Gastroesophageal sphincter (tissue), 4 donors: ENCODE results near the gene TFE3. TPM values are rescaled to one million over a fixed set of nuclear protein-coding genes. Genes with fewer than 3 reads are reported as not detected.

Source experiments
- ATAC-seq: fragments of 150-250 bp; one replicate; pipeline ENCODE4 v1.9.1; 2016; ENCODE audit warnings: mild to moderate bottlenecking, moderate library complexity
- H3K27ac ChIP-seq, 4 donors: fragments of 200-600 bp; sonication (generic) in 3 of 4; 1 replicate in 3 of 4; 2 replicates in 1 of 4; pipeline ENCODE4 v1.5.1; 2016 to 2019
- H3K27me3 ChIP-seq: fragments of 200-600 bp; sonication (generic); one replicate; pipeline ENCODE4 v1.5.1; 2019
- H3K36me3 ChIP-seq, 2 donors: fragments of 200-600 bp; sonication (generic); one replicate each; pipeline ENCODE4 v1.5.1; 2019; ENCODE audit warnings: control low read depth in 1 of 2
- H3K4me1 ChIP-seq, 3 donors: fragments of 200-600 bp; sonication (generic); 1 replicate in 2 of 3; 2 replicates in 1 of 3; pipeline ENCODE4 v1.5.1; 2016 to 2019; ENCODE audit warnings: control low read depth in 2 of 3
- H3K4me3 ChIP-seq, 2 donors: fragments of 200-600 bp; sonication (generic); one replicate each; pipeline ENCODE4 v1.5.1; 2019; ENCODE audit warnings: mild to moderate bottlenecking in 1 of 2, moderate library complexity in 1 of 2
- H3K9me3 ChIP-seq, 3 donors: fragments of 200-600 bp; sonication (generic); one replicate each; pipeline ENCODE4 v1.5.1; 2017 to 2019; ENCODE audit warnings: control low read depth in 2 of 3
- CTCF ChIP-seq, 4 experiments: fragments of 200-600 bp in 2 of 4; fragments of 450-650 bp in 2 of 4; sonication (generic) in 1 of 4; IDR thresholded peaks; one replicate each; pipeline ENCODE4 v1.5.1; 2017 to 2019; ENCODE audit warnings: antibody characterized with exemption in 4 of 4, mild to moderate bottlenecking in 2 of 4, moderate library complexity in 2 of 4
- EP300 ChIP-seq: sonication (generic); formaldehyde crosslinking; IDR thresholded peaks from one replicate; pipeline ENCODE4 v1.6.1; 2017; ENCODE audit warnings: antibody characterized with exemption, mild to moderate bottlenecking
- POLR2A ChIP-seq, 2 donors: fragments of 450-650 bp; IDR thresholded peaks; one replicate each; pipeline ENCODE4 v1.6.1; 2017; ENCODE audit warnings: antibody characterized with exemption in 2 of 2, mild to moderate bottlenecking in 2 of 2, moderate library complexity in 1 of 2
- POLR2AphosphoS5 ChIP-seq: sonication (generic); formaldehyde crosslinking; IDR thresholded peaks from one replicate; pipeline ENCODE4 v1.6.1; 2017; ENCODE audit warnings: antibody characterized with exemption
- WGBS, 2 donors: methylation state at CpG; one replicate each; pipeline ENCODE4 v1.1.5; 2018; ENCODE audit warnings: low coverage in 1 of 2; 5-methylcytosine and 5-hydroxymethylcytosine counted together
- total RNA-seq, 4 donors: library from RNA; depleted of rRNA; stranded (reverse); fragments of >200 nt; gene quantifications; one replicate each; pipeline ENCODE4 v1.1.0, GENCODE V29; 2016

Gene TFE3
- total RNA-seq, 4 donors from 2014 or later, result 85.8 to 165 (median 107) TPM

GRCh38 chrX:49002091-49002935 is 40.8 kb downstream of the TFE3 start, which contains the start of gene GRIPAP1:
GRIPAP1 (minus strand) TSS chrX:49002264; CDS start chrX:49002229, 35 bp downstream.
- TF ChIP-seq POLR2AphosphoS5 (peak; percentile 23), EP300 (no peak), POLR2A (IDR thresholded peaks at IDR 0.05) (peak; percentile 37 to 46)
- H3K27me3 ChIP-seq, result no peaks in the 10 kb centered on the region
- H3K36me3 ChIP-seq, result peaks cover 0 to 17% of the 10 kb centered on the region in 2 donors
- ATAC-seq, result peak; percentile 92
- H3K9me3 ChIP-seq, result no peaks in the 10 kb centered on the region
- peak within 1 kb of the TSS; percentile 67 to 98 for H3K4me3 ChIP-seq
- peaks cover 0 to 11% (median 0%) of the 10 kb centered on the region in 3 donors for H3K4me1 ChIP-seq
- WGBS, 2 donors, result 7 to 36% methylated on average over 3 to 6 of the region's 38 CpGs
- peak within 1 kb of the TSS; percentile 57 to 81 (median 74) for H3K27ac ChIP-seq

- H3K36me3 ChIP-seq, result peaks cover 0 to 24% of the 10 kb centered on the region in 2 donors
- H3K27ac ChIP-seq, result peak overlapping the region; percentile 57 to 81 (median 74)
- peak overlapping the region; percentile 67 to 98 for H3K4me3 ChIP-seq
- TF ChIP-seq POLR2AphosphoS5, result no peak
- no peak for TF ChIP-seq CTCF (IDR thresholded peaks at IDR 0.05)
- no peak for TF ChIP-seq EP300
- TF ChIP-seq POLR2A (IDR thresholded peaks at IDR 0.05), result no peak
- peak; percentile 50 for ATAC-seq
- H3K27me3 ChIP-seq, result no peaks in the 10 kb centered on the region
- H3K4me1 ChIP-seq, result peaks cover 0 to 11% (median 0%) of the 10 kb centered on the region in 3 donors
- no peaks in the 10 kb centered on the region for H3K9me3 ChIP-seq
- 0 to 31% methylated on average over 13 to 15 of the region's 17 CpGs for WGBS, 2 donors
Observed at GRCh38 chrX:49001521-49002090, 41.6 kb downstream of the TFE3 start.

- no peak overlapping the region for H3K27ac ChIP-seq
- H3K27me3 ChIP-seq, result no peaks in the 10 kb centered on the region
- peaks cover 0 to 33% of the 10 kb centered on the region in 2 donors for H3K36me3 ChIP-seq
- no peaks in the 10 kb centered on the region for H3K9me3 ChIP-seq
- WGBS, 2 donors, result 68% methylated on average over 4 of the region's 4 CpGs; no CpG with 5 or more reads in 1 of the 2 donors
- TF ChIP-seq POLR2A (IDR thresholded peaks at IDR 0.05), result no peak
- no peak for TF ChIP-seq CTCF (IDR thresholded peaks at IDR 0.05)
- TF ChIP-seq EP300, result no peak
- TF ChIP-seq POLR2AphosphoS5, result no peak
- no peak for ATAC-seq
- H3K4me3 ChIP-seq, result no peak overlapping the region
- peaks cover 0 to 11% (median 0%) of the 10 kb centered on the region in 3 donors for H3K4me1 ChIP-seq
Observed at GRCh38 chrX:49000636-49001035, 42.5 kb downstream of the TFE3 start.

DNA sequence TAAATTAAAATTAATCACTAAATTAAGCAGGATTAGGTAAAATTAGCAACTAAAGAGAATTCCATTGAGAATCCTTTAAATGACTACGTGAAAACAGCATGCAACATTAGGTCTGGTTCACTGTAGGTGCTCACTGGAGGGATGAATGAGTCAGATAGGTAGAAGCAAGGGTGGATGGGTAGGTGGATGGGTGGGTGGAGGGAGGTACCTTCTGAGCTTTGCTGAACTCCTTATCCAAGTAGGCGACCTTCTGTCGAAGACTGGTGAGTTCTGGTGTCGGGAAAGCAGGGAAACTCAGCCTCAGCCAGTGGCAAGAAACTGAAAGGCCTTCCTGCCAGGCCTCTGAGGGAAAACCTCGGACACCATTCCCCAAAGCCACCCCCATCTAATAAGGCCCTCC is 44.1 kb downstream of the TFE3 start:
- TF ChIP-seq POLR2A (IDR thresholded peaks at IDR 0.05) (no peak), EP300 (no peak), POLR2AphosphoS5 (no peak), CTCF (IDR thresholded peaks at IDR 0.05) (no peak)
- Histone ChIP-seq H3K4me3 (no peak overlapping the region), H3K27ac (no peak overlapping the region), H3K27me3 (no peaks in the 10 kb centered on the region), H3K9me3 (no peaks in the 10 kb centered on the region), H3K4me1 (peaks cover 0 to 11% (median 0%) of the 10 kb centered on the region in 3 donors), H3K36me3 (peaks cover 0 to 43% of the 10 kb centered on the region in 2 donors)
- ATAC-seq, result no peak
- 63 to 100% methylated on average over 1 of the region's 5 CpGs for WGBS, 2 donors

- 90% methylated on average over 2 of the region's 4 CpGs; no CpG with 5 or more reads in 1 of the 2 donors for WGBS, 2 donors
- peaks cover 0 to 48% of the 10 kb centered on the region in 2 donors for H3K36me3 ChIP-seq
- H3K27ac ChIP-seq, result no peak overlapping the region
- no peaks in the 10 kb centered on the region for H3K27me3 ChIP-seq
- H3K4me3 ChIP-seq, result no peak overlapping the region
- ATAC-seq, result no peak
- H3K4me1 ChIP-seq, result peaks cover 0 to 11% (median 0%) of the 10 kb centered on the region in 3 donors
- H3K9me3 ChIP-seq, result no peaks in the 10 kb centered on the region
- TF ChIP-seq CTCF (IDR thresholded peaks at IDR 0.05) (no peak), POLR2AphosphoS5 (no peak), POLR2A (IDR thresholded peaks at IDR 0.05) (no peak)
Observed at GRCh38 chrX:48998391-48998790, 44.8 kb downstream of the TFE3 start.
